K562 (cell line): ENCODE data around the gene RASL12. TPM values are rescaled to one million over a fixed set of nuclear protein-coding genes. Genes with fewer than 3 reads are reported as not detected.
"Not testable (repeated sequence)": the region's sequence is repeated elsewhere in the genome, so short reads cannot be mapped to it uniquely, and the experiment has no call there.

Experiments
- ATAC-seq: fragments of 200-7000 bp; cut with Tn5 transposase; 3 replicates; pipeline ENCODE4 v1.9.1; 2020; ENCODE audit warnings: moderate library complexity
- BruUV-seq: library from RNA; stranded (reverse); fragments of 400-500 nt; replicated peaks from 2 replicates; lab custom pipeline; 2021; lab: Mats Ljungman, UMichigan
- CTCF ChIA-PET: fragments of 300-600 bp; formaldehyde crosslinking; extraction: SDS; loops from one replicate; lab custom pipeline; 2021; ENCODE audit warnings: low intra/inter-chr PET ratio; lab: Yijun Ruan, JAX
- POLR2A ChIA-PET: fragments of 300-600, 350-650 bp; sonication (Branson Sonifier 250); formaldehyde crosslinking; extraction: SDS; loops from one replicate; lab custom pipeline; 2021; ENCODE audit warnings: antibody characterized with exemption, inconsistent platforms; lab: Yijun Ruan, JAX
- DNase-seq, 4 experiments: peaks; one replicate each; pipeline versions ENCODE4 v3.0.0 to v3.0.0-alpha.2; 2011 to 2018; ENCODE audit warnings: low spot score in 3 of 4, mixed read lengths in 3 of 4; ENCODE audit errors: extremely low read depth in 1 of 4
- FAIRE-seq: peaks from 2 replicates; lab custom pipeline; 2011; peaks lifted over from hg19 to GRCh38; lab: Jason Lieb, UNC
- H2AFZ ChIP-seq: 2 replicates; pipeline ENCODE4 v1.6.0; 2011; ENCODE audit warnings: low read depth, low read length, control low read depth, inconsistent platforms
- H3K27ac ChIP-seq: fragments of 200-600 bp; 3 replicates; pipeline ENCODE4 v1.8.0; 2011; ENCODE audit warnings: low read depth, mild to moderate bottlenecking, control low read depth, inconsistent platforms, low read length, moderate library complexity, mixed read lengths; ENCODE audit errors: extremely low read depth
- H3K27me3 ChIP-seq, 2 experiments: fragments of 300-600 bp in 1 of 2; 2 replicates in 1 of 2; 3 replicates in 1 of 2; pipeline versions ENCODE4 v1.6.0 to v1.8.0; 2011; ENCODE audit warnings: inconsistent platforms in 2 of 2, low read length in 2 of 2, mild to moderate bottlenecking in 1 of 2, mixed read lengths in 1 of 2, moderate library complexity in 1 of 2; ENCODE audit not compliant: control insufficient read depth in 2 of 2, insufficient read depth in 2 of 2
- H3K36me3 ChIP-seq: fragments of 300-600 bp; 3 replicates; pipeline ENCODE4 v1.8.0; 2011; ENCODE audit warnings: mild to moderate bottlenecking, low read length, inconsistent platforms; ENCODE audit not compliant: control insufficient read depth, insufficient read depth
- H3K4me1 ChIP-seq, 2 experiments: fragments of 200-600 bp in 1 of 2; replicated peaks in 1 of 2; 2 replicates in 1 of 2; 3 replicates in 1 of 2; pipeline versions ENCODE4 v1.5.1 to v1.8.0; 2011; ENCODE audit warnings: inconsistent platforms in 2 of 2, low read length in 2 of 2, mild to moderate bottlenecking in 1 of 2, mixed read lengths in 1 of 2, moderate library complexity in 1 of 2; ENCODE audit not compliant: control insufficient read depth in 2 of 2, insufficient read depth in 2 of 2
- H3K4me2 ChIP-seq: 2 replicates; pipeline ENCODE4 v1.6.1; 2011; ENCODE audit warnings: low read length, control low read depth, inconsistent platforms, mixed read lengths; ENCODE audit not compliant: insufficient read depth
- H3K4me3 ChIP-seq: fragments of 200-600 bp; sonication (generic), shearing (Covaris generic); 2 replicates; pipeline ENCODE4 v1.5.1; 2016; ENCODE audit warnings: control low read depth, inconsistent platforms
- H3K79me2 ChIP-seq: fragments of 200-600 bp; 3 replicates; pipeline ENCODE4 v1.8.0; 2011; ENCODE audit warnings: low read length, inconsistent platforms; ENCODE audit not compliant: control insufficient read depth, insufficient read depth
- H3K9ac ChIP-seq, 2 experiments: 2 replicates each; pipeline versions ENCODE4 v1.6.0 to v1.6.1; 2011; ENCODE audit warnings: low read depth in 2 of 2, low read length in 2 of 2, control low read depth in 1 of 2, inconsistent platforms in 1 of 2, mild to moderate bottlenecking in 1 of 2, mixed read lengths in 1 of 2; ENCODE audit not compliant: insufficient read depth in 1 of 2
- H3K9me1 ChIP-seq: one replicate; pipeline ENCODE4 v1.6.0; 2011; ENCODE audit warnings: inconsistent platforms, mild to moderate bottlenecking, low read length, moderate library complexity; ENCODE audit not compliant: control insufficient read depth, insufficient read depth
- H3K9me3 ChIP-seq: replicated peaks from 2 replicates; pipeline ENCODE4 v1.5.1; 2011; ENCODE audit warnings: low read depth, low read length, inconsistent platforms; ENCODE audit not compliant: control insufficient read depth, insufficient read depth
- H4K20me1 ChIP-seq: replicated peaks from 2 replicates; pipeline ENCODE4 v1.6.1; 2011; ENCODE audit warnings: low read length, inconsistent platforms, mixed read lengths; ENCODE audit not compliant: control insufficient read depth, insufficient read depth
- C11orf30 ChIP-seq: fragments of 450-650 bp; IDR thresholded peaks from 2 replicates; pipeline ENCODE4 v1.6.1; 2016; ENCODE audit warnings: low read depth, mild to moderate bottlenecking
- FOS ChIP-seq: IDR thresholded peaks from 3 replicates; pipeline ENCODE4 v1.6.1; 2011; ENCODE audit not compliant: insufficient read length; ENCODE audit errors: extremely low read depth
- MAFG ChIP-seq: fragments of 450-650 bp; conservative IDR thresholded peaks from 2 replicates; pipeline ENCODE4 v1.6.1; 2016; ENCODE audit warnings: missing genetic modification characterization, missing compliant biosample characterization
- NFE2 ChIP-seq: IDR thresholded peaks from 2 replicates; pipeline ENCODE4 v1.6.1; 2014; ENCODE audit warnings: antibody characterized with exemption, low read depth
- ZNF316 ChIP-seq: fragments of 450-650 bp; IDR thresholded peaks from 2 replicates; pipeline ENCODE4 v1.6.1; 2016
- WGBS: fragments of 100-300 bp; shearing (Covaris generic); methylation state at CpG from one replicate; pipeline ENCODE4 v1.1.6; 2016; ENCODE audit warnings: low coverage, mixed read lengths; ENCODE audit not compliant: insufficient coverage; ENCODE audit errors: missing lambda C conversion rate; 5-methylcytosine and 5-hydroxymethylcytosine counted together
- in situ Hi-C: fragments of 300-500 bp; cut with MboI; formaldehyde crosslinking; loops from 4 replicates; pipeline ENCODE4 v1.15.0; 2018; ENCODE audit warnings: inconsistent platforms, mixed read lengths
- intact Hi-C: fragments of 100-400 bp; cut with micrococcal nuclease; formaldehyde crosslinking; loops from 2 replicates; pipeline ENCODE4 v1.14.2; 2022
- polyA plus RNA-seq, 8 experiments: library from polyadenylated mRNA; depleted of rRNA in 4 of 8; stranded (reverse) in 5 of 8; unstranded in 3 of 8; fragments of >200 nt; fragmentation: Nextera tagmentation in 2 of 8; fragmentation: Illumina TruSeq in 1 of 8; extraction: Ambion mirVana in 2 of 8; extraction: Trizol in 1 of 8; gene quantifications; 2 replicates each; pipeline versions ENCODE4 v1.2.1 to v1.2.3, GENCODE V29; 2011 to 2014; ENCODE audit warnings: inconsistent platforms in 1 of 8, missing spikeins in 1 of 8
- total RNA-seq, 7 experiments: library from RNA; depleted of rRNA in 6 of 7; stranded (reverse); fragments of >200 nt in 6 of 7; fragmentation: Illumina TruSeq in 2 of 7; extraction: Trizol in 2 of 7; gene quantifications; 2 replicates each; pipeline versions ENCODE4 v1.2.1 to v1.2.3, GENCODE V29; 2011 to 2021; ENCODE audit warnings: low replicate concordance in 1 of 7

RASL12 gene
- total and polyA plus RNA-seq, 9 of the 15 experiments (the other 6 are each of a cell fraction or from before 2014, with no cell fraction given), result not detected

GRCh38 chr15:65020419-65020818 lies 47.4 kb downstream of the RASL12 start:
- Histone ChIP-seq H3K9me1 (no peaks in the 10 kb centered on the region), H3K27ac (no peak overlapping the region), H3K79me2 (no peaks in the 10 kb centered on the region), H3K27me3 (no peaks in the 10 kb centered on the region), H3K9me3 (no peaks in the 10 kb centered on the region), H2AFZ (no peak overlapping the region), H3K36me3 (peaks cover 57% of the 10 kb centered on the region), H4K20me1 (no peaks in the 10 kb centered on the region), H3K4me3 (no peak overlapping the region), H3K4me1 (no peaks in the 10 kb centered on the region), H3K9ac (no peak overlapping the region), H3K4me2 (no peak overlapping the region)
- no peak for TF ChIP-seq FOS
- intact Hi-C loops, result no loop called here
- no TSS peak for BruUV-seq
- ChIA-PET POLR2A (interaction anchor here (0.6 to 1.0 kb wide), 3 partner anchors 23 to 71 kb away, joined by 3 to 4 read pairs (median 3); no protein-coding TSS in a partner anchor), CTCF (no interaction called here)
- ATAC-seq, result peak; percentile 72
- WGBS, result 67% methylated on average over 1 of the region's 1 CpG
- peak in 2 of 4 experiments; percentile 15 to 17 for DNase-seq
- FAIRE-seq, result no peak
- in situ Hi-C loops, result no loop called here

GRCh38 chr15:65011198-65011597 lies 56.6 kb downstream of the RASL12 start:
- POLR2A ChIA-PET, result interaction anchor here (2.2 kb wide), 1 partner anchor 16 kb away, joined by 8 read pairs; no protein-coding TSS in a partner anchor
- ATAC-seq, CTCF ChIA-PET, H3K9ac ChIP-seq, H3K9me1 ChIP-seq, H3K27ac ChIP-seq, DNase-seq, H3K79me2 ChIP-seq, intact Hi-C loops, H3K4me1 ChIP-seq, H3K27me3 ChIP-seq, H3K9me3 ChIP-seq, H4K20me1 ChIP-seq, H2AFZ ChIP-seq, in situ Hi-C loops, H3K4me3 ChIP-seq, FAIRE-seq, BruUV-seq, H3K4me2 ChIP-seq: not testable (repeated sequence)
- H3K36me3 ChIP-seq, result peaks cover 31% of the 10 kb centered on the region
- WGBS, result 78% methylated on average over 4 of the region's 4 CpGs
- TF ChIP-seq ZNF316 (peak; percentile 65), NFE2 (0 out of 2 replicates have a peak, but pooled peaks have one; percentile 13), C11orf30 (peak; percentile 32; the same call in 1 of the 2 replicates), MAFG (tag) (peak; percentile 60)
